ENCODE data around the gene STIMATE.

The STIMATE gene

DNA sequence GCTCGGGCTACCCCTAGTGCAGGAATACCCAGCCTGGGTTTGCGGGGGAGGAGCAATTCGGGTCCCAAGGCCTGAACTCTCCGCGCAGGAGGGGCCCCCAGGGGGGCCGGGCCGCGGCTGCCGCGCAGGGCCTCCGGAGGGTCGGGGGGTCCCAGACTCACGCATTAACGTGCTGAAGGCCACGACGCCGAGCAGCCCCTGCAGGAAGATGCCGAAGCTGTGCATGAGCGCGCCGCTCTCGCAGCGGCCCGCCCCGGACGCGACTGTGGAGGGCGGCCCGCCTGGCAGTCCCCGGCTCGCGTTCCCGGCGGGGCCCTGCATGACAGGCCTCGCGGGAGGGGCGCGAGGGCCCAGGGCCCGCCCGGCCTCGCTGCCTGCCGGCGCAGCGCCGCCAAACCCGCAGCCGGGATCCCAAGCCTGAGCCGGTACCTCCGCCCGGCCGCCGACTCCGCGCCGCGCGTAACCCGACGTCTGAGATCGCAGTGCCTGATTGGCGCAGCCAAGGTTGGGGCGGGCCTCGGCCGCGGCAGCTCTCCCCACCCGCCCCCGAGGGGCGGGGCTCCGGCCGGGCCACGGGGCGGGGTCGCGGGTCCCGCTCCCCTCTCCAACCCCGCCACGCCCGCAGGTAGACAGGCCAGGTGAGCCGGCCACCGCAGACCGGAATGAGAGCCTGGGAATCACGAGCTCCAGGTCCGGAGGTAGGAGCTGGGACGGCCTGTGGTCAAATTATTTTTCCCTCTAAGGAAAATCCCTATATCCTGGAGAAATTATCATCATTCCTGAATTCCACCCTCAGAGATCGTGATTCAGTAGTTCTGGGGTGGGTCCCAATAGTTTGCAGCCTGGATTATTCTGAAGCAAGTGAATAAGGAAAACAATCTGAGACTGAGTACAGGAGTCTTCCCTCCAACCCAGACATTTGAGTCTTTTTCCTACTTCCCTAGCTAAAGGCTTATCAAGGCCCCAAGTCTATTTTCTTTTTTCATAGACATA is at the start of gene STIMATE:
Gene STIMATE, minus strand, starts transcription at position 419 of the 993 bp plus-strand sequence. Its CDS starts 98 bp downstream, at position 321.
- peak; percentile 80 for DNase-seq

DNA sequence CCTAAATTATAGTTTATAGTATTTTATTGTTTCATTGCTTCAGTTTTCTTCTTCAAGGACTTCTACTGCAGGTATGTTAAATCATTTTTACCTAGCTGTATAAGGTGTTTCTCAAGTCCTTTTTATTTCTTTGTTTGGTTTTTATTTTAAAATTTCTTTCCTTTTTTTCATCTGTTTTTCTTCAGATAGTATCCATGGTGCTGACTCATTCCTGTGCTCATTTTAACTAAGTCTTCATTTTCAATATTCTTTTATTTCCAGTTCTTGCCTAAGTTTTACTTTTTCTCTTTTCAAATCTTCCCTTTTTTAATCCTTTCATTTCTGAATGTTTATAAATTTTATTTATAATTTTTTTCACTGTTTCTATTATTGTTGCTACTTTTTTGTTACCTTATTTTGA is 42.3 kb upstream of the STIMATE start:
- no peak for DNase-seq

- peak; percentile 63 for DNase-seq
These were observed 37.5 kb upstream of the STIMATE start for GRCh38 chr3:52934630-52935530.

GRCh38 chr3:52931889-52932288 is 34.5 kb upstream of the STIMATE start:
- DNase-seq: no peak

- DNase-seq: no peak
These were observed 34.0 kb upstream of the STIMATE start for GRCh38 chr3:52931328-52931727.

DNA sequence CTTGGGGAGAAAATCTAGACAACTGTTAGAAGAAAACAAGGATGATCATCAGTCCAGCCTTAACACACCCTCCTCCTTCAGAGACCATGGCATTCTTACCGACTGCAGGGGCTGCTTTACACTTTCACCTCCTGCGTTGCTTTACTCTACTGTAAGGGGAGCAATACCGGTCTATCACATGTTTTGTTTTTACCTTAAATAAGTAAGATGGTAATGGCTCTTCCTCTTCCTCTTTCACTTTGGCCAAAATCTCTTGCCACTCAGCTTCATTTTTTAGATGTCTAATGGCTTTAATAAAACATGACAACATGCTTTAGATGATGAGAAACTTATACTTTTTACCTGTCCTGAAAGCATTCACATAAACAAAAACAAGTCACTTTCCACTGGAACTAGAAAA is 33.4 kb upstream of the STIMATE start:
- DNase-seq: no peak

GRCh38 chr3:52926554-52926953 is 29.2 kb upstream of the STIMATE start:
- no peak for DNase-seq

DNA sequence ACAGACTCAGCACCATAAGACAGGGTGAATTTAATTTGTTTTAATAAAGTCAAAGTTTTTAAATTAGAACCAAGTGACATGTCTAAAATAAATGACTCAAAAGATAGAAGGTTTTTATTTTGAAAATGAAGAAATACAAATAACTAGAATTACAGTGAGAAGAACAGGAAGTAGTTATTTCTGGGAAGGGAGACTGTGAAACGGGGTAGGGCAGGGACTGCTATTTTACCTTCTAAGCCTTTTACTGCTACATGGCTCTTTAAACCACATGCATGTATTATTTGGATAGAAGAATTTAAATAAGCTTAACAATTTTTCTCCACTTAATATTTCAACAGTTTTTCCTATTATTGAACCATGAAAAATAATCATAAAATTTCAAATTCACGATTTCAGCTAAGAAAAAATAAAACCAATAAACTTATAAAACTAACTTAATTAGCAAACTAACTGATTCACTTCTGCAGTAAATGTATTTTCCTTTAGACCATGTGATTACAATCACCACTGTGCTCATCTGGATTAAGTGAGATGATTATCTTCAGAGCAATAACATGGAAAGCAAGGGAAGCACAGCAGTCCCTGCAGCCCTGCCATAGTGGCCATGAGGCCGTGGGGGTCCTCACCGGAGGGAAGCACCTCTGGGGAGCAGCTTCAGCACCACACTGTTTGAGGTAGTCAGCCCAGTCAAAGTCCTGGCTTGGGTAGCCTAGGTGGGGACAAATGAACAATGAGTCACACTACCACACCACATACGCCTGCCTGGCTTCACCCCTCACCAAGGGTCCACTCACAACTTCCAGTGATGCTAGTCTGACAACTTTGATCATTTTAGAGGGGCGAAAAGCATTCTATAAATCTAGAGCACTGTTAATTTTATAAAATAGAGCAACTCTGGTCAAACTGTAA is 28.3 kb upstream of the STIMATE start:
- no peak for DNase-seq

DNA sequence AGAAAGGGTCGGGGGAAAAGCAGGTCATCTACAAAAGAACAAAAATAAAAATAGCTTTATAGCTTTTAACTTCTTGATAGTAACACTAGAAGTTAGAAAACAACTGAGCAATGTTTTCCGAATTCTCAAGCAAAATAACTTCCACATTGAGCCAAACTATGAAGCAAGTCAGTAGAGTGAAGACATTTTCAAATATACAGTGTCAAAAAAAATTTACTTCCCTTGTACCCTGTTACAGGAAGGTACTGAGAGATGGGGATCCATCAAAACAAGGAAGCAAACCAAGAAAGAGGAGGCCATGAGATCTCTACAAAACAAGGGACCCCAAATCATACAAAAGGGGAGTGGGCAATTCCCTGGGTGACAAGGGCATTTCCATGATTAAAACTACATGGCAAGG is 26.6 kb upstream of the STIMATE start:
- DNase-seq: no peak

GRCh38 chr3:52920841-52921240 is 23.5 kb upstream of the STIMATE start:
- no peak for DNase-seq

DNA sequence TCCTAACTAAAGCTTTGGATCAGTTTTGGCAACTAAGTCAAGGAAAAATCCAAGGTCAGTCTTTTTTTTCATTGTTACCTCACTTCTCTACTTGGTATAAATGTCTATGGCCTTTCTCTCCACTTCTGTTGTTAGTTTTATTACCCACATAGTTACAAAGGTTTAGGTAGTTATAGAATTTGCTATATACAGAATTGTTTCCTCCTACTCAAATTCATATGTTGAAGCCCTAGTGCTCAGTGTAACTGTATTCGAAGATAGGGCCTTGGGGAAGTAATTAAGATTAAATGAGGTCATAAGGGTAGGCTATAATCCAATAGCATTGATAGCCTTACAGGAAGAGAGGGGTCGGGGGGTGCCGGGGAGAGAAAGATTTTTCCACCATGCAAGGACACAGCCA is 19.7 kb upstream of the STIMATE start:
- DNase-seq: no peak

DNA sequence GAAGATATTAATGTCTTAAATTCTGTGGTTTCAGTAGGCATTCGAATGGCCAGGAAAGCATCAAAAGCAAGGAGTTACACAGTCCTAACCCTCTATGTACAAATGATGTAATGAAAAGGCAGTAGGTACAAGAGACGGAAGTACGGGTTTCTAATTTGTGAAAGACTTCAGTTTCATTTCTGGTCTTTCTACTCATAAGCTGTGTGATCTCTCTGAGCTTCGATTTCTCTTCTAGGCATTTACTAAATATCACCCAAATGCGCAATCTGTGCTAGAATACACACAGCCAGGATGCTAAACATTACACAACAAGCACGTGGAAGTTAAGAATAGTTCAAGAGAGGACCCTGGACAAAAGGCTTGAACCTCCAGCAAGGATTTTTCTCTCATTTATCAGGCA is 17.9 kb upstream of the STIMATE start:
- no peak for DNase-seq

GRCh38 chr3:52912885-52913731 is 15.8 kb upstream of the STIMATE start:
- DNase-seq: no peak

- no peak for DNase-seq
These were observed 13.5 kb upstream of the STIMATE start for GRCh38 chr3:52910823-52911222.

DNA sequence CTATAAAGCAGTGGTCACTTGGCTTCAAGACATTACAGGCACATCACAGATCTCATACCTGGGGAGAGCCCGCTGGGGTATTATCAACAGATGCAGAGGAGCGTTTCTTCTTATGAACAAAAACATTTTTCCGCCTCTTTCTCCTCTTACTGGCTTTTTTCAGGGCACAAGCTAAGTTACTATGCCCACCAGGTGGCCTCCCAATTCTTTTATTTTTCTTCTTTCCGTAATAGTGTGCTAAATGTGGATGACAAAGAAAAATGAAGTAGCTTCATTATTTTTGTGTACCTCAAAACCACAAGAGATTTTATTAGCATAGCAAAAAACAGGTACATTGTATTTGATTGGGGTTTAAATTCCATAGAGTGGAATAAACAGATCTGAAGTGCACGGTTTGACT is 10.1 kb upstream of the STIMATE start:
- DNase-seq: no peak

DNA sequence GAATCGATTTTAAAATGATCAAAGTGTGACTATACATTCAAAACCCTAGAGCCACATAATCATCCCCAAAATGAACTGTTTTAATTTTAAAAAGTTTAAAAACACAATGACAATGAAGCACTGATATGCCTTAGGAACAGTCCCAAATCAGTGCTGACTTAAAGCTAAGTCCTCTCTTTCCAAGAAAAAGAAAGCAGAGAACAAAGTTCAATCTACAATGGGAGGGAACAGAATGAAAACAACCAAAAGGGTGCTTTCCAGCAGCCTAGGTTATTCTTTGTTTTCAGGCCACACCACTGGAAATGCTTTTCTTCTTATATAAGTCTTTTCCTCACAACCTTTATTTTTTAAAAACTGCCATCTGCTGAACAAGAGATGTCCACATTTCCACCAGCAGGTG is 7.2 kb upstream of the STIMATE start:
- DNase-seq: no peak

DNA sequence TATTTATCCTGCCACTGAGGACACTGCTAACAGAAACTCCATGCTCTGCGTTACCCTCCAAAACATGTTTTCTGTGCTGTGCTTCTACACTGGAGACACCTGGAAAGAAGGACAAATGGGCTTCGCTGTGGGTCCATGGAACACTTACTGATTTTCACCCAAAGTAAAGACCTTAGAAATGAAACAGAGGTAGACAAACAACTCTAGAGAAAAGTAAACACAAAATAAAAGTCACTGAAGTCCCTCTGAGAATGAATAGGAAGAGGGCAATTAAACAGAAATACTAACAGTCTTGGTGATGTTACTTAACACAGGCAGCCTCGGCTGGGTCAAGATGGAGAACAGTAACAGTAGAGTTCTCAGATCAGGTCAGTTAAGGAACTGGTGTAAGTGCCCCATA is 6.7 kb upstream of the STIMATE start:
- no peak for DNase-seq

DNA sequence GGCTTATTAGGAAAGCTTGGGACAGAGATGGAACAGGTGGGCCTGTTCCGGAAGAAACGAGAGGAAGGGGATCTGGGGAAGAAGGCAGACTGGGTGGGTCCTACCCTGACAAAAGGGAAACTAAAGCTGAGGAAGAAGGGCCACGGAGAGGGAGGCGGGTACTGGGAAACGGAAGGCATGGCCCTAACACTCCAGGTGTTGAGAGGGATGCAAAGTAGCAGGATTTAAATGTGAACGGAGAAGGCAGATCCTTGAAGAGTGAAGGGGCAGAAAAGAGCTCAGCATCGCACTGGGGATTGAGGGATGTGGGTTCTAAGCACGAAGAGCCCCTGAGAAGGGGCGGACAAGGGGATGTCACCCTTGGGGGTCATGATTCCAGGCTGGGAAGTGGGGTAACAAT is 735 bp downstream of the STIMATE start:
- DNase-seq: peak; percentile 15

- DNase-seq: no peak
These were observed 1.2 kb downstream of the STIMATE start for GRCh38 chr3:52896151-52896550.

GRCh38 chr3:52895418-52895817 is 1.9 kb downstream of the STIMATE start:
- DNase-seq: no peak

DNA sequence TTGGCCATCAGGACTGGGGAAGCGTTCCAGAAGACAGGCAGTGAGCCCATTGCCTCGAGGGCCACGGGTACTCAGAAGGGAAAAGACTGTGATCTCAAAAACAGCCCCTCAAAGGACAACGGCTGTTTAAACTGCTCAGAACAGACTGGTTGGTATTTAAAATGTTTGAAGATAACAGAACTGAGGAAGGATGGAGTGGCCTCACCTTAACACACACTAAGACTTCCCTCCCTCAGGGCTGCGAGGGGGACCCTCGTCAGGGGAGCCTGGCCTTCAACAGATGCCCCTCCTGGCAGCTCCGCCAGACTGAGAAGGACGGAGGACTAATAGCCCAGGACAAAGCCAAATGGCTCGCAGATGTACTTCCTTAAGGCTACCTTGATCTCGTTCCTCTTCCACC is 2.6 kb downstream of the STIMATE start:
- DNase-seq: no peak

- no peak for DNase-seq
These were observed 3.6 kb downstream of the STIMATE start for GRCh38 chr3:52893723-52894122.

All from EL (cell line).